ENCODE measurements around the gene ID1. TPM values are rescaled to one million over a fixed set of nuclear protein-coding genes. Genes with fewer than 3 reads are reported as not detected.

ID1 gene
- total and polyA plus RNA-seq, 2 of the 13 experiments (the other 11 are each of a cell fraction or from before 2014, with no cell fraction given): 320 to 419 TPM

DNA sequence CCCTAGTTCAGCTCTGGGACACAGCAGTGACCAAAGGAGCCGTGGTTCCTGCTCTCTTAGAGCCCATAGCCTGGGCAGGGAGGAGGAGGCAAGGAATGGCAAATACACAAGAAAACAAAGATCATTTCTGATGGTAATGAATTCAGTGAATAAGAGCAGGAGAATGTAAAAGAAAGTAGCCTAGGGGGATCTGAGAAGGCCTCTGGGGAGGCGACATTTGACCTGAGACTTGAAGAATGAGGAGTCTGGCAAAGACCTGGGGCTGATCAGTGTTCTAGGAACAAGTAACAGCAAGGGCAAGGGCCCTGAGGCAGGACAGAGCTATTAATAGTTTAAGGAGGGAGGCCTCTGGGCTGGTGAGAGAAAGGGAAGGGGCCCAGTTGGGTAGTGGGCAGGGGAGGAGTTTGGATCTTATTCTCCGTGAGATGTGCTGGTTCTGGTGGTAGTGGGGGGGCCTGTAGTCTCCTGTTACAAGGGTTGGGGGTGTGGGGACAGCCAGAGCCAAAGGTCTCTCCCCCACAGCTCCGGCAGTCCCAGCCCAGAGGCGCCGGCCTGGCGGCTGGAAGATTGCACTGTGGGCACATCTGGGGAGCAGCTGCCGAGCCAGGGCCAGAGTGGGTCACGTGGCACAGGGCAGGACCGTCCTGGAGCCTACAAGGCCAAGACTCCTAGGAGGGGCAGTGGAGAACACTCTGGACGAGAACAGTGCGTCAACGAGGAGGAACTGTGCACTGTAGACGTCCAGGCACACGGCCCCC, 9.3 kb upstream of the ID1 start (continued):
- TF ChIP-seq ATF5 (CRISPR knock-in tag; IDR thresholded peaks at IDR 0.05; ENCODE audit: low read depth): no peak
- TF ChIP-seq ZFY (CRISPR knock-in tag; IDR thresholded peaks at IDR 0.05): peak; percentile 73; the same call in 1 of the 2 replicates
- 0 out of 2 replicates have a peak, but pooled peaks have one; percentile 28 for TF ChIP-seq KLF11 (CRISPR knock-in tag; IDR thresholded peaks at IDR 0.05)
- TF ChIP-seq SIX1 (CRISPR knock-in tag; IDR thresholded peaks at IDR 0.05; ENCODE audit: borderline replicate concordance): peak; percentile 61
- 0 out of 2 replicates have a peak, but pooled peaks have one; percentile 13 for TF ChIP-seq ZNF75D (CRISPR knock-in tag; IDR thresholded peaks at IDR 0.05; ENCODE audit: borderline replicate concordance)
- TF ChIP-seq, protein P1, sequence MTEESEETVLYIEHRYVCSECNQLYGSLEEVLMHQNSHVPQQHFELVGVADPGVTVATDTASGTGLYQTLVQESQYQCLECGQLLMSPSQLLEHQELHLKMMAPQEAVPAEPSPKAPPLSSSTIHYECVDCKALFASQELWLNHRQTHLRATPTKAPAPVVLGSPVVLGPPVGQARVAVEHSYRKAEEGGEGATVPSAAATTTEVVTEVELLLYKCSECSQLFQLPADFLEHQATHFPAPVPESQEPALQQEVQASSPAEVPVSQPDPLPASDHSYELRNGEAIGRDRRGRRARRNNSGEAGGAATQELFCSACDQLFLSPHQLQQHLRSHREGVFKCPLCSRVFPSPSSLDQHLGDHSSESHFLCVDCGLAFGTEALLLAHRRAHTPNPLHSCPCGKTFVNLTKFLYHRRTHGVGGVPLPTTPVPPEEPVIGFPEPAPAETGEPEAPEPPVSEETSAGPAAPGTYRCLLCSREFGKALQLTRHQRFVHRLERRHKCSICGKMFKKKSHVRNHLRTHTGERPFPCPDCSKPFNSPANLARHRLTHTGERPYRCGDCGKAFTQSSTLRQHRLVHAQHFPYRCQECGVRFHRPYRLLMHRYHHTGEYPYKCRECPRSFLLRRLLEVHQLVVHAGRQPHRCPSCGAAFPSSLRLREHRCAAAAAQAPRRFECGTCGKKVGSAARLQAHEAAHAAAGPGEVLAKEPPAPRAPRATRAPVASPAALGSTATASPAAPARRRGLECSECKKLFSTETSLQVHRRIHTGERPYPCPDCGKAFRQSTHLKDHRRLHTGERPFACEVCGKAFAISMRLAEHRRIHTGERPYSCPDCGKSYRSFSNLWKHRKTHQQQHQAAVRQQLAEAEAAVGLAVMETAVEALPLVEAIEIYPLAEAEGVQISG (CRISPR knock-in tag; IDR thresholded peaks at IDR 0.05): peak; percentile 66
- peak; percentile 19; the same call in 1 of the 2 replicates for TF ChIP-seq SP5 (CRISPR knock-in tag; IDR thresholded peaks at IDR 0.05; ENCODE audit: borderline replicate concordance, low read depth)
- peak; percentile 56; the same call in 1 of the 2 replicates for TF ChIP-seq KLF6 (CRISPR knock-in tag; IDR thresholded peaks at IDR 0.05)
- peak; percentile 59; the same call in 1 of the 2 replicates for TF ChIP-seq RXRB (CRISPR knock-in tag; IDR thresholded peaks at IDR 0.05; ENCODE audit: borderline replicate concordance)
- no peak for TF ChIP-seq ZFP82 (CRISPR knock-in tag; IDR thresholded peaks at IDR 0.05; ENCODE audit: borderline replicate concordance)
- peak; percentile 64 for TF ChIP-seq ZFX (CRISPR knock-in tag; IDR thresholded peaks at IDR 0.05; ENCODE audit: low read depth)
- no peak for TF ChIP-seq ZMAT5 (CRISPR knock-in tag; IDR thresholded peaks at IDR 0.05; ENCODE audit: borderline replicate concordance, low read depth)
- peak; percentile 89; the same call in 1 of the 2 replicates for TF ChIP-seq SNAI1 (CRISPR knock-in tag; IDR thresholded peaks at IDR 0.05; ENCODE audit: borderline replicate concordance)
- TF ChIP-seq NFKB2 (CRISPR knock-in tag; IDR thresholded peaks at IDR 0.05; ENCODE audit: borderline replicate concordance): peak; percentile 86
- TF ChIP-seq ZSCAN31 (CRISPR knock-in tag; IDR thresholded peaks at IDR 0.05; ENCODE audit: low read depth): no peak
- TF ChIP-seq ZNF816 (CRISPR knock-in tag; IDR thresholded peaks at IDR 0.05; ENCODE audit: borderline replicate concordance): no peak
- TF ChIP-seq ZMYM2 (CRISPR knock-in tag; IDR thresholded peaks at IDR 0.05): no peak
- TF ChIP-seq SETDB1 (CRISPR knock-in tag; IDR thresholded peaks at IDR 0.05; ENCODE audit: borderline replicate concordance): no peak
- TF ChIP-seq ARID3A (IDR thresholded peaks at IDR 0.05; ENCODE audit: low read depth, low read length): peak; percentile 26; the same call in 1 of the 2 replicates

Data from HepG2 (cell line).